HEK293 (cell line): ENCODE results near the gene LPP.

ENCODE experiments used
- CTCF ChIA-PET: fragments of 350-600 bp; formaldehyde crosslinking; extraction: SDS; loops from one replicate; lab custom pipeline; 2021; ENCODE audit warnings: antibody characterized with exemption; lab: Yijun Ruan, JAX
- POLR2A ChIA-PET: fragments of 300-600 bp; formaldehyde crosslinking; extraction: SDS; loops from one replicate; lab custom pipeline; 2020; ENCODE audit warnings: antibody characterized with exemption, inconsistent platforms; lab: Yijun Ruan, JAX
- H3K27ac ChIP-seq: fragments of 200-500 bp; sonication (Bioruptor generic); 2 replicates; pipeline ENCODE4 v1.5.1; 2014; ENCODE audit warnings: low read depth, low read length, control low read depth, inconsistent platforms; ENCODE audit errors: extremely low read depth
- H3K36me3 ChIP-seq, 2 experiments: fragments of 200-500 bp in 1 of 2; sonication (Bioruptor generic) in 1 of 2; 1 replicate in 1 of 2; 2 replicates in 1 of 2; pipeline ENCODE4 v1.5.1; 2014 to 2017; ENCODE audit warnings: inconsistent platforms in 2 of 2, low read length in 2 of 2; ENCODE audit not compliant: control insufficient read depth in 2 of 2, insufficient read depth in 1 of 2
- H3K4me1 ChIP-seq: fragments of 200-500 bp; sonication (Bioruptor generic); 2 replicates; pipeline ENCODE4 v1.5.1; 2014; ENCODE audit warnings: mild to moderate bottlenecking, low read length, inconsistent platforms; ENCODE audit not compliant: control insufficient read depth, insufficient read depth
- H3K4me3 ChIP-seq: 2 replicates; pipeline ENCODE4 v1.5.1; 2011; ENCODE audit warnings: low read depth, mild to moderate bottlenecking, control low read depth, low read length, moderate library complexity
- H3K9me3 ChIP-seq: fragments of 200-500 bp; sonication (Bioruptor generic); 2 replicates; pipeline ENCODE4 v1.5.1; 2014; ENCODE audit warnings: low read depth, low read length, inconsistent platforms; ENCODE audit not compliant: control insufficient read depth, insufficient read depth
- HOXA7 ChIP-seq: sonication (generic); formaldehyde crosslinking; IDR thresholded peaks from 2 replicates; pipeline ENCODE4 v1.8.1; 2022; ENCODE audit warnings: missing genetic modification reagents, borderline replicate concordance
- KLF9 ChIP-seq: fragments of 450-650 bp; formaldehyde crosslinking; IDR thresholded peaks from 2 replicates; pipeline ENCODE4 v1.5.1; 2016; ENCODE audit warnings: missing biosample characterization, missing genetic modification characterization, low read depth
- SP7 ChIP-seq: fragments of 450-650 bp; formaldehyde crosslinking; IDR thresholded peaks from 2 replicates; pipeline ENCODE4 v1.5.1; 2016; ENCODE audit warnings: missing biosample characterization, missing genetic modification characterization
- YY2 ChIP-seq: fragments of 450-650 bp; formaldehyde crosslinking; IDR thresholded peaks from 2 replicates; pipeline ENCODE4 v1.5.1; 2016; ENCODE audit warnings: missing biosample characterization, missing genetic modification characterization
- ZBTB20 ChIP-seq: fragments of 450-650 bp; formaldehyde crosslinking; IDR thresholded peaks from 2 replicates; pipeline ENCODE4 v1.5.1; 2016; ENCODE audit warnings: missing biosample characterization, missing genetic modification characterization
- ZBTB21 ChIP-seq: fragments of 450-650 bp; formaldehyde crosslinking; IDR thresholded peaks from 2 replicates; pipeline ENCODE4 v1.5.1; 2017; ENCODE audit warnings: missing biosample characterization, missing genetic modification characterization
- ZBTB48 ChIP-seq: fragments of 450-650 bp; formaldehyde crosslinking; IDR thresholded peaks from 2 replicates; pipeline ENCODE4 v1.5.1; 2016; ENCODE audit warnings: missing biosample characterization, missing genetic modification characterization
- ZNF133 ChIP-seq: fragments of 450-650 bp; formaldehyde crosslinking; IDR thresholded peaks from 2 replicates; pipeline ENCODE4 v1.5.1; 2016; ENCODE audit warnings: missing biosample characterization, missing genetic modification characterization
- ZNF174 ChIP-seq: fragments of 450-650 bp; formaldehyde crosslinking; IDR thresholded peaks from 2 replicates; pipeline ENCODE4 v1.5.0; 2017; ENCODE audit warnings: missing biosample characterization, mild to moderate bottlenecking, missing genetic modification characterization
- ZNF19 ChIP-seq: fragments of 450-650 bp; formaldehyde crosslinking; IDR thresholded peaks from 2 replicates; pipeline ENCODE4; 2016; ENCODE audit warnings: missing biosample characterization, missing genetic modification characterization, low read depth
- ZNF324 ChIP-seq: fragments of 450-650 bp; formaldehyde crosslinking; IDR thresholded peaks from 2 replicates; pipeline ENCODE4 v1.5.1; 2016; ENCODE audit warnings: missing biosample characterization, missing genetic modification characterization
- ZNF391 ChIP-seq: fragments of 450-650 bp; formaldehyde crosslinking; IDR thresholded peaks from 2 replicates; pipeline ENCODE4 v1.5.1; 2016; ENCODE audit warnings: low read depth, missing biosample characterization, missing genetic modification characterization, borderline replicate concordance
- ZNF596 ChIP-seq: fragments of 450-650 bp; IDR thresholded peaks from 2 replicates; pipeline ENCODE4 v1.5.0; 2018; ENCODE audit warnings: missing biosample characterization, mild to moderate bottlenecking, missing genetic modification characterization, moderate library complexity
- ZNF791 ChIP-seq: fragments of 450-650 bp; formaldehyde crosslinking; IDR thresholded peaks from 2 replicates; pipeline ENCODE4 v1.5.1; 2016; ENCODE audit warnings: missing biosample characterization, missing genetic modification characterization
- TF ChIP-seq, protein P1 (sequence below): fragments of 450-650 bp; formaldehyde crosslinking; IDR thresholded peaks from 2 replicates; pipeline ENCODE4 v1.5.1; 2016; ENCODE audit warnings: missing biosample characterization, missing genetic modification characterization
- TF ChIP-seq, protein P2 (sequence below): fragments of 450-650 bp; formaldehyde crosslinking; IDR thresholded peaks from 2 replicates; pipeline ENCODE4 v1.5.1; 2016; ENCODE audit warnings: missing biosample characterization, missing genetic modification characterization
- TF ChIP-seq, protein P3 (sequence below): fragments of 450-650 bp; formaldehyde crosslinking; IDR thresholded peaks from 2 replicates; pipeline ENCODE4 v1.5.1; 2016; ENCODE audit warnings: missing biosample characterization, missing genetic modification characterization, borderline replicate concordance
- TF ChIP-seq, protein P4 (sequence below): fragments of 450-650 bp; IDR thresholded peaks from 2 replicates; pipeline ENCODE4 v1.5.1; 2018; ENCODE audit warnings: missing biosample characterization, mild to moderate bottlenecking, missing genetic modification characterization
- TF ChIP-seq, protein P5 (sequence below): fragments of 450-650 bp; formaldehyde crosslinking; IDR thresholded peaks from 2 replicates; pipeline ENCODE4 v1.5.1; 2016; ENCODE audit warnings: missing biosample characterization, missing genetic modification characterization
- TF ChIP-seq, protein P6 (sequence below): fragments of 450-650 bp; formaldehyde crosslinking; IDR thresholded peaks from 2 replicates; pipeline ENCODE4 v1.5.1; 2017; ENCODE audit warnings: missing biosample characterization, mild to moderate bottlenecking, missing genetic modification characterization, moderate library complexity

The LPP gene

DNA sequence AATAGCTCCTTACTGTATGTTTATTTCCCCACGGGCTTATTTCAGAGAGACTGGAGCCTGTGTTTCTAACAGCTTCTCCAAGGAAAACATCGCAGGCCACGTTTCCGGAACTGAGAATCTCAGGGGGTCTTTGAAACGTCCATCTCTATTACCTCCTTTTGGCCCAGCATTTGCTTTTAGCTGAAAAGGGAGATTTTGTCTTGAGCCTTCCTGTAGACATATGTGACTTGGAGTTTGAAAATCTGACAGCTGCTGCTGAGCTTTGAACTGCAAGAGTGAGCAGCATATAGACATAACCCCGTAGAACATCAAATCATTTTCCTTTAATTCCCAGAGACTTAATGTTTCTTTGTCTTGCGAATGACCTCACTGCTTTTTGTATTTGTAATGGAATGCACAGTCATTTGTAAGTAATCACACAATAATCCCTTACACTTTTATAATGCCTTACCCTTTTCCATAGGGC is 54.6 kb downstream of the LPP start (continued):
- TF ChIP-seq, protein P1, sequence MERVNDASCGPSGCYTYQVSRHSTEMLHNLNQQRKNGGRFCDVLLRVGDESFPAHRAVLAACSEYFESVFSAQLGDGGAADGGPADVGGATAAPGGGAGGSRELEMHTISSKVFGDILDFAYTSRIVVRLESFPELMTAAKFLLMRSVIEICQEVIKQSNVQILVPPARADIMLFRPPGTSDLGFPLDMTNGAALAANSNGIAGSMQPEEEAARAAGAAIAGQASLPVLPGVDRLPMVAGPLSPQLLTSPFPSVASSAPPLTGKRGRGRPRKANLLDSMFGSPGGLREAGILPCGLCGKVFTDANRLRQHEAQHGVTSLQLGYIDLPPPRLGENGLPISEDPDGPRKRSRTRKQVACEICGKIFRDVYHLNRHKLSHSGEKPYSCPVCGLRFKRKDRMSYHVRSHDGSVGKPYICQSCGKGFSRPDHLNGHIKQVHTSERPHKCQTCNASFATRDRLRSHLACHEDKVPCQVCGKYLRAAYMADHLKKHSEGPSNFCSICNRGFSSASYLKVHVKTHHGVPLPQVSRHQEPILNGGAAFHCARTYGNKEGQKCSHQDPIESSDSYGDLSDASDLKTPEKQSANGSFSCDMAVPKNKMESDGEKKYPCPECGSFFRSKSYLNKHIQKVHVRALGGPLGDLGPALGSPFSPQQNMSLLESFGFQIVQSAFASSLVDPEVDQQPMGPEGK (tag by site-specific recombination): no peak
- TF ChIP-seq, all 188 proteins: peak for 0

DNA sequence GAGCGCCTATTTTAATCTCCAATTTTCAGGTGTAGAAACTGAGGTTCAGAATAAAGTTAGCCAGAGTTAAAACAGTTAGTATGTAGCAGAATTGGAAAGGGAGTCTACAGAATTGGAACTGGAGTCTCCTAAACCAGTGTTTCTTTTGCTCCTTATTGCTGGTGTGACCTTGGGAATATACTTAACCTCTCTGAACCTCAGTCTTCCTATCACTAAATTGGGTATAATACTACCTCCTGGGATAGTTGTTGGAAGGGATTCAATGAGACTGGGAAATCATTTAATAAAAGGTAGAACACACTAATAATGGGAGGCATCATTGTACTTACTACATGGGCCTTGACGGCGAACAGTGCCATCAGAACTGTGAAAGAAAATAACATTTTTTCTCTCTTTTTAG is 55.1 kb downstream of the LPP start:
- H3K4me3 ChIP-seq: no peak overlapping the region
- ChIA-PET POLR2A (interaction anchor here (1.0 kb wide), 1 partner anchor 12 kb away, joined by 3 read pairs; no protein-coding TSS in a partner anchor), CTCF (no interaction called here)
- no peaks in the 10 kb centered on the region for H3K9me3 ChIP-seq
- TF ChIP-seq, protein P2, sequence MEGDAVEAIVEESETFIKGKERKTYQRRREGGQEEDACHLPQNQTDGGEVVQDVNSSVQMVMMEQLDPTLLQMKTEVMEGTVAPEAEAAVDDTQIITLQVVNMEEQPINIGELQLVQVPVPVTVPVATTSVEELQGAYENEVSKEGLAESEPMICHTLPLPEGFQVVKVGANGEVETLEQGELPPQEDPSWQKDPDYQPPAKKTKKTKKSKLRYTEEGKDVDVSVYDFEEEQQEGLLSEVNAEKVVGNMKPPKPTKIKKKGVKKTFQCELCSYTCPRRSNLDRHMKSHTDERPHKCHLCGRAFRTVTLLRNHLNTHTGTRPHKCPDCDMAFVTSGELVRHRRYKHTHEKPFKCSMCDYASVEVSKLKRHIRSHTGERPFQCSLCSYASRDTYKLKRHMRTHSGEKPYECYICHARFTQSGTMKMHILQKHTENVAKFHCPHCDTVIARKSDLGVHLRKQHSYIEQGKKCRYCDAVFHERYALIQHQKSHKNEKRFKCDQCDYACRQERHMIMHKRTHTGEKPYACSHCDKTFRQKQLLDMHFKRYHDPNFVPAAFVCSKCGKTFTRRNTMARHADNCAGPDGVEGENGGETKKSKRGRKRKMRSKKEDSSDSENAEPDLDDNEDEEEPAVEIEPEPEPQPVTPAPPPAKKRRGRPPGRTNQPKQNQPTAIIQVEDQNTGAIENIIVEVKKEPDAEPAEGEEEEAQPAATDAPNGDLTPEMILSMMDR (tag by site-specific recombination): no peak
- TF ChIP-seq, protein P3, sequence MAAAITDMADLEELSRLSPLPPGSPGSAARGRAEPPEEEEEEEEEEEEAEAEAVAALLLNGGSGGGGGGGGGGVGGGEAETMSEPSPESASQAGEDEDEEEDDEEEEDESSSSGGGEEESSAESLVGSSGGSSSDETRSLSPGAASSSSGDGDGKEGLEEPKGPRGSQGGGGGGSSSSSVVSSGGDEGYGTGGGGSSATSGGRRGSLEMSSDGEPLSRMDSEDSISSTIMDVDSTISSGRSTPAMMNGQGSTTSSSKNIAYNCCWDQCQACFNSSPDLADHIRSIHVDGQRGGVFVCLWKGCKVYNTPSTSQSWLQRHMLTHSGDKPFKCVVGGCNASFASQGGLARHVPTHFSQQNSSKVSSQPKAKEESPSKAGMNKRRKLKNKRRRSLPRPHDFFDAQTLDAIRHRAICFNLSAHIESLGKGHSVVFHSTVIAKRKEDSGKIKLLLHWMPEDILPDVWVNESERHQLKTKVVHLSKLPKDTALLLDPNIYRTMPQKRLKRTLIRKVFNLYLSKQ (tag by site-specific recombination): no peak
- TF ChIP-seq YY2 (tag by site-specific recombination) (no peak), ZNF133 (tag by site-specific recombination) (peak; percentile 64; the same call in 1 of the 2 replicates)
- TF ChIP-seq, all 188 proteins: peak for 1
- H3K36me3 ChIP-seq: no peaks in the 10 kb centered on the region
- H3K4me1 ChIP-seq: 0 out of 2 replicates have a peak, but pooled peaks cover 2% of the 10 kb centered on the region
- no peak overlapping the region for H3K27ac ChIP-seq

DNA sequence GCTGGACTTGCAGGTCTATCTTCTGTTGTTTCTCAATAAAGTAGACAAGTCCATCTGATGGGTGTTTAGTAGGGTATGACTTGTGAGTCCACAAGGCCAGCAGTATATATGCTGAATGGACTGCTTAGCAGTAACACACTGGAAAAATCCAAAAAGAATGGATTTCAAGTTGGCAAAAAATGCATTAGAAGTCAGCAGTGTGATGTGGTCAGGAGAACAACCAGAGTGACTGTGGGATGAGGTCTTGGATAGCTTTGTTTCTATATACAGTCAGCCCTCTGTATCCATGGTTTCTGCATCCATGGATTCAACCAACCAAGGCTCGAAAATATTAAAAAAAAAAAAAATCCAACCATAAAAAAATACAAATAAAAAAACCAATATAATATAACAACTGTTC is 55.8 kb downstream of the LPP start:
- POLR2A ChIA-PET: no interaction called here
- CTCF ChIA-PET: interaction anchor here (1.2 kb wide), 1 partner anchor 12 kb away, joined by 3 read pairs; no protein-coding TSS in a partner anchor
- no peak overlapping the region for H3K27ac ChIP-seq

More for the DNA sequence above, 55.8 kb downstream of the LPP start:
- TF ChIP-seq ZNF19 (tag by site-specific recombination) (no peak), KLF9 (tag by site-specific recombination) (no peak), ZNF596 (no peak), ZNF174 (tag by site-specific recombination) (no peak), ZBTB48 (tag by site-specific recombination) (no peak), ZNF391 (tag by site-specific recombination) (no peak), SP7 (no peak), HOXA7 (CRISPR knock-in tag) (no peak), ZBTB21 (tag by site-specific recombination) (no peak), ZBTB20 (no peak), ZNF324 (tag by site-specific recombination) (no peak), ZNF791 (tag by site-specific recombination) (no peak)
- TF ChIP-seq, protein P4, sequence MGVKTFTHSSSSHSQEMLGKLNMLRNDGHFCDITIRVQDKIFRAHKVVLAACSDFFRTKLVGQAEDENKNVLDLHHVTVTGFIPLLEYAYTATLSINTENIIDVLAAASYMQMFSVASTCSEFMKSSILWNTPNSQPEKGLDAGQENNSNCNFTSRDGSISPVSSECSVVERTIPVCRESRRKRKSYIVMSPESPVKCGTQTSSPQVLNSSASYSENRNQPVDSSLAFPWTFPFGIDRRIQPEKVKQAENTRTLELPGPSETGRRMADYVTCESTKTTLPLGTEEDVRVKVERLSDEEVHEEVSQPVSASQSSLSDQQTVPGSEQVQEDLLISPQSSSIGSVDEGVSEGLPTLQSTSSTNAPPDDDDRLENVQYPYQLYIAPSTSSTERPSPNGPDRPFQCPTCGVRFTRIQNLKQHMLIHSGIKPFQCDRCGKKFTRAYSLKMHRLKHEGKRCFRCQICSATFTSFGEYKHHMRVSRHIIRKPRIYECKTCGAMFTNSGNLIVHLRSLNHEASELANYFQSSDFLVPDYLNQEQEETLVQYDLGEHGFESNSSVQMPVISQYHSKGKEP (tag by site-specific recombination): no peak
- TF ChIP-seq, protein P5, sequence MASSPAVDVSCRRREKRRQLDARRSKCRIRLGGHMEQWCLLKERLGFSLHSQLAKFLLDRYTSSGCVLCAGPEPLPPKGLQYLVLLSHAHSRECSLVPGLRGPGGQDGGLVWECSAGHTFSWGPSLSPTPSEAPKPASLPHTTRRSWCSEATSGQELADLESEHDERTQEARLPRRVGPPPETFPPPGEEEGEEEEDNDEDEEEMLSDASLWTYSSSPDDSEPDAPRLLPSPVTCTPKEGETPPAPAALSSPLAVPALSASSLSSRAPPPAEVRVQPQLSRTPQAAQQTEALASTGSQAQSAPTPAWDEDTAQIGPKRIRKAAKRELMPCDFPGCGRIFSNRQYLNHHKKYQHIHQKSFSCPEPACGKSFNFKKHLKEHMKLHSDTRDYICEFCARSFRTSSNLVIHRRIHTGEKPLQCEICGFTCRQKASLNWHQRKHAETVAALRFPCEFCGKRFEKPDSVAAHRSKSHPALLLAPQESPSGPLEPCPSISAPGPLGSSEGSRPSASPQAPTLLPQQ (tag by site-specific recombination): no peak
- TF ChIP-seq, protein P6, sequence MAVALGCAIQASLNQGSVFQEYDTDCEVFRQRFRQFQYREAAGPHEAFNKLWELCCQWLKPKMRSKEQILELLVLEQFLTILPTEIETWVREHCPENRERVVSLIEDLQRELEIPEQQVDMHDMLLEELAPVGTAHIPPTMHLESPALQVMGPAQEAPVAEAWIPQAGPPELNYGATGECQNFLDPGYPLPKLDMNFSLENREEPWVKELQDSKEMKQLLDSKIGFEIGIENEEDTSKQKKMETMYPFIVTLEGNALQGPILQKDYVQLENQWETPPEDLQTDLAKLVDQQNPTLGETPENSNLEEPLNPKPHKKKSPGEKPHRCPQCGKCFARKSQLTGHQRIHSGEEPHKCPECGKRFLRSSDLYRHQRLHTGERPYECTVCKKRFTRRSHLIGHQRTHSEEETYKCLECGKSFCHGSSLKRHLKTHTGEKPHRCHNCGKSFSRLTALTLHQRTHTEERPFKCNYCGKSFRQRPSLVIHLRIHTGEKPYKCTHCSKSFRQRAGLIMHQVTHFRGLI: no peak
- H3K4me1 ChIP-seq: 0 out of 2 replicates have a peak, but pooled peaks cover 2% of the 10 kb centered on the region
- no peaks in the 10 kb centered on the region for H3K9me3 ChIP-seq
- H3K4me3 ChIP-seq: no peak overlapping the region
- no peaks in the 10 kb centered on the region for H3K36me3 ChIP-seq
